SHP77 treated with DMSO at 0.1 percent for 48 hours (cell line): Measurements from ENCODE around the gene SLC25A39.
"Not testable (repeated sequence)": the region's sequence is repeated elsewhere in the genome, so short reads cannot be mapped to it uniquely, and the experiment has no call there.

Experiments
- DNase-seq: peaks from one replicate; lab custom pipeline; 2025; lab: John Stamatoyannopoulos, UW

The SLC25A39 gene

DNA sequence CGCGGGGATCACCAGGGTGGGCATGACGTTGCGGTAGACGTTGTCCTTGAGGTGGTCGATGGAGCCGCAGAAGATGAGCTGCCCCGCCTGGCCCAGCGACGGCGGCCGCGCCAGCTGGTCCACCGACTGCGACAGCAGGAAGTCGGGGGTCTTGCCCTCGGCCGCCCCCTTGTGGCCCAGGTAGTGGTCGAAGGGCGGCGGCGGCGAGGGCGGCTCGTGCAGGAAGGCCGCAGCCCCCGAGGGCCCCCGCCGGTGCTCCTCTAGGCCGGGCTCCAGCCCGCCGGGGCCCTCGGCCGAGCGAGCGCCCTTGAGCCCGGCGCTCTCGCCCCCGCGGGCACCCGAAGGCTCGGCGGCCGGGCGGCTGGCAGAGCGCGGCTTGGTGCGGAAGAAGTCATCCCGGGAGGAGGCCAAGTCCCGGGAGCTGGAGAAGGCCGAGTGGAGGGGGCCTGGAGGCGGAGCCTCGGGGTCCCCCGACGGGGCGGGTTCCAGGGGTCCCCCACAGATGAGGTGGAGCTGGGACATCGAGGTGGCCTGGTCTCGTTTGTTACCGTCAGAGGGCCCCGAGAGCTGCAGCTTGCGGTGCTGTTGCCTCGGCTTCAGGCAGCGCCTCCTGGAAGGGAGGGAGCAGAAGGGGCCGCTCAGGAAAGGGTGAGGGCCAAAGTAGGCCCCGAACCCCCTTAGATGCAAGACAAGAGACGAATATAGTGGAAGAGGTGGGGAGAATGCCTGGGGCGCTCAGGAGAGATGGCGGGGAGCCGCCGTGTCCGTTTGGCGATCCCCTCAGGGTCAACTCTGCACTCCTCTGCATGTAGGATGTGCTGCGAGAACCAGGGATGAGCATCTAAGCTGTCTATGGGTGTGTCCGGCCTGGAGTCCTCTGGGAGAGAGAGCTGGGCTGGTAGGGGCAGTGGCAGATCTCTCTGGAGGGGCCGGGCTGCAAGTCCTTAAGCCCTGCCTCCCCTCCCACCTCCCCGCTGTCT, 30.2 kb upstream of the SLC25A39 start:
- no peak for DNase-seq

GRCh38 chr17:44353672-44354331, 29.2 kb upstream of the SLC25A39 start:
- no peak for DNase-seq

DNA sequence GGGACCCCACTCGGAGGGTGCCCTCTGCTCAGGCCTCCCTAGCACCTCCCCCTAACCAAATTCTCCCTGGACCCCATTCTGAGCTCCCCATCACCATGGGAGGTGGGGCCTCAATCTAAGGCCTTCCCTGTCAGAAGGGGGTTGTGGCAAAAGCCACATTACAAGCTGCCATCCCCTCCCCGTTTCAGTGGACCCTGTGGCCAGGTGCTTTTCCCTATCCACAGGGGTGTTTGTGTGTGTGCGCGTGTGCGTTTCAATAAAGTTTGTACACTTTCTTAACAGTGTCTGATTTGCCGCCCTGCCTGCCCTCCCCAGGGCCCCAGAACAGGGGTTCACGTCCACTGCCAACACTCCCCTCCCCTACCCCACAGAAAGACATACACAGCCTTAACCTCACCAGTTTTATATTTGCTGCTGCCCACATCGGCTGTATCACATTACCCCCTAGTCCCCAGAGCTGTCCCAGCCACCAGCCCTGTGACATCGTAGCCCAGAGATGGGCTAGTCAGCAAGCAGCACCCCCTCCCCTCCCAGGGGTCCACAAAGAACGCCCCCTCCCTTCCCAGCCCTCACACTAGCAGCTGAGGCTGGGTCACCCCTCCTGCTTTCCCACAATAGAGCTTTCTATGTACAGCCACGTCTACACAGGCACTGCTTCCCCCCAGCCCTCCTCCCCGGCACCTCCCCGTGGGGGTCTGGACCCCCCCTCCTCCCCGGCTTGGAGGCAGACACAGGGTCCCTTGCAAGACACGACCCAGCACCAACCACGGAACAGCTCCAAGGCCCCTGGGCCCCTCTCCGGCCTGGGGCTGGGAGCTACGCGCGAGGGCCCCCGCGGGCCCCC, 28.4 kb upstream of the SLC25A39 start:
- no peak for DNase-seq

DNA sequence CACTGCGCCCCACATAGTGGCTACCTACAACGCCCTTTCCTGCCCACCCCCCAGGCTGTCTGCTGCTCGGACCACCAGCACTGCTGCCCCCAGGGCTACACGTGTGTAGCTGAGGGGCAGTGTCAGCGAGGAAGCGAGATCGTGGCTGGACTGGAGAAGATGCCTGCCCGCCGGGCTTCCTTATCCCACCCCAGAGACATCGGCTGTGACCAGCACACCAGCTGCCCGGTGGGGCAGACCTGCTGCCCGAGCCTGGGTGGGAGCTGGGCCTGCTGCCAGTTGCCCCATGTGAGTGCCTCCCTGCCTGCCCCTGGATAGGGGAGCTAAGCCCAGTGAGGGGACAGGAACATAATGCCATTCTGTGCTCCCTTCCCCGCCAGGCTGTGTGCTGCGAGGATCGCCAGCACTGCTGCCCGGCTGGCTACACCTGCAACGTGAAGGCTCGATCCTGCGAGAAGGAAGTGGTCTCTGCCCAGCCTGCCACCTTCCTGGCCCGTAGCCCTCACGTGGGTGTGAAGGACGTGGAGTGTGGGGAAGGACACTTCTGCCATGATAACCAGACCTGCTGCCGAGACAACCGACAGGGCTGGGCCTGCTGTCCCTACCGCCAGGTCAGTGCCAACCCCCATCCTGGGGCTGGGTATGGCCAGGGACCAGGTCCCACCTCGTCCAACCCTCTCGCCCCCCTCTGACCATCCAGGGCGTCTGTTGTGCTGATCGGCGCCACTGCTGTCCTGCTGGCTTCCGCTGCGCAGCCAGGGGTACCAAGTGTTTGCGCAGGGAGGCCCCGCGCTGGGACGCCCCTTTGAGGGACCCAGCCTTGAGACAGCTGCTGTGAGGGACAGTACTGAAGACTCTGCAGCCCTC, 27.6 kb upstream of the SLC25A39 start:
- DNase-seq: no peak

GRCh38 chr17:44351464-44351863, 26.8 kb upstream of the SLC25A39 start:
- DNase-seq: no peak

- no peak for DNase-seq
Measured at GRCh38 chr17:44350733-44351226, 26.2 kb upstream of the SLC25A39 start.

- DNase-seq: no peak
Measured at GRCh38 chr17:44349553-44350070, 25.0 kb upstream of the SLC25A39 start.

DNA sequence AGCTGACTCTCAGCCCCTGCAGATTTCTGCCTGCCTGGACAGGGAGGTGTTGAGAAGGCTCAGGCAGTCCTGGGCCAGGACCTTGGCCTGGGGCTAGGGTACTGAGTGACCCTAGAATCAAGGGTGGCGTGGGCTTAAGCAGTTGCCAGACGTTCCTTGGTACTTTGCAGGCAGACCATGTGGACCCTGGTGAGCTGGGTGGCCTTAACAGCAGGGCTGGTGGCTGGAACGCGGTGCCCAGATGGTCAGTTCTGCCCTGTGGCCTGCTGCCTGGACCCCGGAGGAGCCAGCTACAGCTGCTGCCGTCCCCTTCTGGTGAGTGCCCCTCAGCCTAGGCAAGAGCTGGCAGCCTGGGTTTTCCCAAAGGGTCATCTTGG, 24.4 kb upstream of the SLC25A39 start:
- no peak for DNase-seq

- DNase-seq: no peak
Measured at GRCh38 chr17:44348234-44348987, 23.8 kb upstream of the SLC25A39 start.

DNA sequence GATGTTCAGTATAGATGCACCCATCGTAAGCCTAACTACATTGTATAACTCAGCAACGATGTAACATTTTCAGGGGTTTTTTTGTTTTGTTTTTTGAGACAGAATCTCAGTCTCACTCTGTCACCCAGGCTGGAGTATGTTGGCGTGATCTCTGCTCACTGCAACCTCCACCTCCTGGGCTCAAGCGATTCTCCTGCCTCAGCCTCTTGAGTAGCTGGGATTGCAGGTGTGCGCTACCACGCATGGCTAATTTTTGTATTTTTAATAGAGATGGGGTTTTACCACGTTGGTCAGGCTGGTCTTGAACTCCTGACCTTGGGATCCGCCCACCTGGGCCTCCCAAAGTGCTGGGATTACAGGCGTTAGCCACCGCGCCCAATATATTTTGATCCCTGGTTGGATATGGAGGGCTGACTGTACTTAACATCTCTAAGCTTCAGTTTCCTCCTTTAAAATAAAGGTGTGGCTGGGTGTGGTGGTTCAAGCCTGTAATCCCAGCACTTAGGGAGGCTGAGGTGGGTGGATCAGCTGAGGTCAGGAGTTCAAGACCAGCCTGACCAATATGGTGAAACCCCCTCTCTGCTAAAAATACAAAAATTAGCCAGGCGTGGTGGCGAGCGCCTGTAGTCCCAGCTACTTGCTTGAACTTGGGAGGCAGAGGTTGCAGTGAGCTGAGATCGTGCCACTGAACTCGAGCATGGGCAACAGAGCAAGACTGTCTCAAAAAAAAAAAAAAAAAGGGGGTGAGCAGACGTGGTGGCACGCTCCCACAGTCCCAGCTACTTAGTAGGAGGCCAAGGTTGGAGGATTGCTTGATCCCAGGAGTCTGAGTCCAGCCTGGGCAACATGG, 22.8 kb upstream of the SLC25A39 start:
- DNase-seq: not testable (repeated sequence)

- no peak for DNase-seq
Measured at GRCh38 chr17:44346064-44346844, 21.6 kb upstream of the SLC25A39 start.

DNA sequence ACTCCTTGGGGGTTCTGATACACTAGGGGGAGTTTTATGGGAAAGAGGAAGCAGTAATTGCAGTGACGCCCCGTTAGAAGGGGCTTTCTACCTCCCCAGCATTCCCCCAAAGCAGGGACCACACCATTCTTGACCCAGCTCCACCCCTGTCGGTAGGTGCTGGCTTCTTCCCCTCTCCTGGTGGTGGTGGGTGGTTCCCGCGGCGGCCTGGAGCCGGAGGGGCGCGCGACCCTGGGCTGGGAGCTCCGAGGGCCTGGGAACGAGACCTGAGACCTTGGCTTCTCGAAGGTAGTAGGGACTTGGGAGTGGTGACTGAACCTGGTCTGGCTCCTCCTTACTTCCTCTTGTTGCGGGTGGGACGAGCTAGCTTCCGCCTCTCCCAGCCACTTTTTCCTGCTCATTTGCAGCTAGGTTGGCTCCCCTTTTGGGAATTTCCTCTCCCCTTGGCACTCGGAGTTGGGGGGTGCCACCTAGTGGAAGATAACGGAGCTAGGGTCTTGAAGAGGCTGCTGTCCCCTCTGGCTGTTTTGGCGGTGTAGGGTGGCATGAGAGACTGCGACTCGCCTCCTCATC, 20.9 kb upstream of the SLC25A39 start:
- DNase-seq: peak; percentile 57

DNA sequence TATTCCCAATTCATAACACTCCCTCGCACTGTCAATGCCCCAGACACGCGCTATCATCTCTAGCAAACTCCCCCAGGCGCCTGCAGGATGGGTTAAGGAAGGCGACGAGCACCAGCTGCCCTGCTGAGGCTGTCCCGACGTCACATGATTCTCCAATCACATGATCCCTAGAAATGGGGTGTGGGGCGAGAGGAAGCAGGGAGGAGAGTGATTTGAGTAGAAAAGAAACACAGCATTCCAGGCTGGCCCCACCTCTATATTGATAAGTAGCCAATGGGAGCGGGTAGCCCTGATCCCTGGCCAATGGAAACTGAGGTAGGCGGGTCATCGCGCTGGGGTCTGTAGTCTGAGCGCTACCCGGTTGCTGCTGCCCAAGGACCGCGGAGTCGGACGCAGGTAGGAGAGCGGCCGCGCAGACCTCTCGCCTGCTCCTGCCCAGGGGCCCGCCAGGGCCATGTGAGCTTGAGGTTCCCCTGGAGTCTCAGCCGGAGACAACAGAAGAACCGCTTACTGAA, 20.4 kb upstream of the SLC25A39 start, which contains the start of gene GRN:
TSS of gene GRN (plus strand) at position 364 of the 515 bp plus-strand sequence. CDS start 3,863 bp downstream, outside the sequence.
- peak; percentile 99 for DNase-seq

DNA sequence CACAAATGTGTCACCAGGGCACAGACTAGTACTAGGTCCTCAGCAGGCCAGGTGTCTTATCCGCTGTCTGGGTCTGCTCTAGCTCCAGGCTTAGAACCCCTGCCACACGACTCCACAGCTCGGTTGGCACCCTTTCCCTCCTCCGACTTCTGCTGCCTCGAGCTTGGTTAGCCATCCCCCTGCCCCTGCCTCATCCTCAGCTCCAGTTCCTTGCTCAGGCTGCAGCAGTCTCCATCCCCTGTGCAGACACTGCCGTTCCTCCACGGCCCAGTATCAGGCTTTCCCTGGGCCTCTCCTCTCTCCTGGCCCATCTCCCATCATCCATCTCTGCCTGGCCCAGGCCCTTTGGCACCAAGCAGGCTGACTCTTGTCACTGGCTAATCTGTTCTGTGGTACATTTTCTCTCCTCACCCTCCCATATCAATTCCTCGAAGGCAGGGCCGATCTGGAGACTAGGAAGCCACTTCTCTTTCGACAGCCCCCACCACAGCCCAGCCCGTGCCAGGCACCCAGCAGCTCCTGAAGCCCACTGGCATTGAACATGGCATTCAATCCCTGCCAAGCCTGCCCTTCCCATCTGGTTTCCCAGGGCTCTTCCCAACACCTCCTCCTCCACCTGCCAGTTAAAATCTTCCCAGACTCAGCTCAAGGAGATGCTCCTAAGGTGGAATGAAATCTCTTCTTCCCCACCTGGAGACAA, 19.0 kb upstream of the SLC25A39 start:
- DNase-seq: no peak

DNA sequence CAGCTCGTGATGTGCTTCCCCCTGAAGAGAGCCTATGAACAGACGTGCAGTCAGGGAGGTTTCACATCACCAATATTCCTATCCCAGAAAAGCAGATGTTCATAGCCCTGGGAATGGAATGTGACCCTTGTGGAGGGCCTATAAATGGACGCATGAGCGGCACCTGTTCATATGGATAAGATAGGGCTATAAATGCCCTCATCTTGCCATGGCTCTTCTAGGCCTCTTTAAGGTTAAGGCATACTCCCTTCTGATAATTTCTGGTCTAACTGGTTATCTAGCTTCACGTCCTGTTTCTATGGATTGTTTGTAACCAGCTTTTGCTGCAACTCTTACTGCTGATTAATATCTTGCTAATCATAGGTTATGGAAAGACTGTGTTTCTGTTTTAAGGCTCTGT, 15.9 kb upstream of the SLC25A39 start:
- not testable (repeated sequence) for DNase-seq

- DNase-seq: no peak
Measured at GRCh38 chr17:44338702-44339101, 14.1 kb upstream of the SLC25A39 start.

DNA sequence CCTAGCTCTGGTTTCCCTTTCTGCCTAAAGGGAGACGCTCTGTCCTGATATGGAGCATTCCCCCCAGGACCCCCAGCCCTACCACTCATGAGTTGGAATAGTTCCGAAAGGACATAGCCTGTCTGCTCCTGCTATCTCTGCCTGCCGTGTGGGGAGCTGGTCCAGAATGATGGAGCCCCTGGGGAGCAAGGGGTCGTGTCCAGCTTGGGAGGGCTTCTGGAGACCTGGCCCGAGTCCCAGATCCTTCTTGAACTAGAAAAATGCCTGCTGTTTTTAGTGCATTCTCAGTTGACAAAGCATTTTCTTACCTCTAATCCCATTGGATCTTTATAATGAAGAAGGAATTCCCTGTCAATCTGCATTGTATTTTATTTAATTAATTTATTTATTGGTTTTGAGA, 11.3 kb upstream of the SLC25A39 start:
- DNase-seq: no peak
